HK-2 (cell line): ENCODE data around the gene MAP2.

ENCODE experiments used
- DNase-seq: peaks from one replicate; pipeline ENCODE4 v3.0.0-alpha.2; 2018; ENCODE audit not compliant: unreplicated experiment

The MAP2 gene

GRCh38 chr2:209721497-209721896 is 297.6 kb downstream of the MAP2 start:
- no peak for DNase-seq

DNA sequence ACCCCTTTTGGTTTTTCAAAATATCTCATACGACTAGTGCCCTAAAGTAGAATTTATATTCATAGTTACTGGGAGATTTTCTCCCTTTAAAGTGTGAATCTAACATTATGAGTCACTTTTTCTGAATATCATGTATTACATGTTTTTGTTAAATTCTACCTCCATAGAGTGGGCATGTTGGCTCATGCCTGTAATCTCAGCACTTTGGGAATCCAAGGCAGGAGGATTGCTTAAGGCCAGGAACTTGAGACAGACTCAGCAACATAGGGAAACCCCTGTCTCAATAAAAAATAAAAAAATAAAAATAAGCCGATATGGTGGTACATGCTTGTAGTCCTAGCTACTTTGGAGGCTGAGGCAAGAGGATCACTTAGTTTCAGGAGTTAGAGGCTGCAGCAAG is 302.5 kb downstream of the MAP2 start:
- no peak for DNase-seq

DNA sequence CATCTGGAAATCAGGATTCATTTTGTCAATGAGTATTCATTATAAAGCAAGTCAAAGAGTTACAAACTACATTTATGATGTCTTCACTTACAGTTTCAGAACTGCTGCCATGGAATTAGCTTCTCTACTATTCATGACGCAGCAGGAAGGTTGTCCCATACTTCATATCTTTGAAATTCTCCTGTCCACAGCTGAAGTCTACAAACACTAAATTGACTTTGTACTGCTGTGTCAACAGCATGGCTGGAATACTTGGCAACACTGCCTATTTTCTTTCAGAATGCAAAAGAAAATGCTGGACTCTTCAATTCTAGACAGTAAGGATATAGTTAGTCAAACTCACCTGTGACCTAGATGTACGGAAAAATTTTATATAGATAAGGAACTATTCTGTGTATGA is 303.2 kb downstream of the MAP2 start:
- no peak for DNase-seq

DNA sequence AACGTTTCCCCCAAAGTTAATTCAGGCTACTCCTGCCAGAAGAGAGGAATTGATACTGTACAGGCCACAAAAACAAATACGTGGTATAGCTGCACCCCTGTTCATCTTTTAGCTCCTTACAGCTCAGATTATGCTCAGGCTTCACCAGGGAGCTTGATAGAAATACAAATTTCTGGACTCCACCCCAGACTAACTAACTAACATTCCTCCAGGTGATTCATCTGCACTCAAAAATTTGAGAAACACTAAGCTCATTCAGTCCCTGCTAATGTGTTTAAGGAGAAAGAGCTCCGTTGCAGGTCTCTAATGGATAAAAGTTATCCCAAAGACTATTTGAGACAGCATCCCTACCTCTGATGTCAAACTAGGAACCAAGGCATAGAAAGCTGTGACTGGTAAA is 311.0 kb downstream of the MAP2 start:
- DNase-seq: no peak

DNA sequence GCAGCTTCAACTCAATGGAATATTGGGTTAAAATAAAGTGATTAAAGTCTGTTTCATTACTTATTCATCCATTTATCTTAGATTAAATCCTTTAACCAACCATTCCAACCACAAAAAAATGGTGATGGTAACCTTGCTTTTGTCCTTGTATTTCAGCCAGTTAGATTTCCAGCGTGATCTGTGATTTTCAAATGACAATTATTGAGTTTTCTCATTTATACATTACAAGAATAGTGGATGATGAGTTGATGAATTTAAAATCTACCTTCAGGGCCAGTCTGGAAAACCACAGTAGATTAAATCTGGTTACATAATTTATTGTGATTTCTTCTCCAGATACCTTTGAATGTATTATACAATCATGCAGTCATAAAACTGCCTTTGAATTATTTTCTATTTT is 318.1 kb downstream of the MAP2 start:
- DNase-seq: no peak

GRCh38 chr2:209753020-209753419 is 329.2 kb downstream of the MAP2 start:
- no peak for DNase-seq

GRCh38 chr2:209757163-209757562 is 333.3 kb downstream of the MAP2 start:
- DNase-seq: no peak

DNA sequence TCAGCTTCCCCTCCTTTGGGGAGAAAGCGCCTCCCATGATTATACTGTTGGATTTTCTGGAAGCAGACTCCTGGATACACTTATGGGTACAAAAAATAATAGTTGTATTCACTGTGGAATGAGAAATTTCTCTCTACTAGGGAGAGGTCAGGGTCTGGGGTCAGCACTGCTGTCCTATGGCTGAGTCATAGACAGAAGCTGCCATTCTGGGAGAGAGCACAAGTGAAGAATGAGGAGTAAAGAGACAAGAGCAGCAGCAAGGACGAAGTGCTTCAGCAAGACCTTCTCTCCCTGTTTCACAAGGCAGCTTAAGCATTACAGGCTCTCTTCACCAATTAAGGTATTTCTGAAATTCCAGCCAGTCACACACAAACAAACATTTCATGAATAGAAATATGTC is 337.7 kb downstream of the MAP2 start:
- DNase-seq: no peak

DNA sequence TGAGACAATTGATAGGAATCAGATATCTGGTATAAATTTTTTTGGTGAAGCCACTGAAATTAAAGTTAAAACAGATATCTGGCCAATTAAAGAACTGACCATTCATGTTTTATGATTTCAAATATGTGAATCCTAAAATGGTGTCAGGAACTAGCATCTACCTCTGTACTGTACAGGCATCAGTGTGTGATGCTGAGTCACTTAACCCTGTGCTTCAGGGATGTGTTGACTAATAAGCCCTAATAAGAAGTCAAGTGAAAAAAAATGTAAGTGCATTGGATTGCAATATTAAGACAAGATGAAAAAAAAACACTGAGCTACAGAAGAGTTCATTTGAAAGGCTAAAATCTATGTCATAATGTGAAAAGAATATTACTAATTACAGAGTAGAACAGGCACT is 338.7 kb downstream of the MAP2 start:
- DNase-seq: no peak

GRCh38 chr2:209763106-209763505 is 339.3 kb downstream of the MAP2 start:
- DNase-seq: no peak

- DNase-seq: no peak
These were observed 342.8 kb downstream of the MAP2 start for GRCh38 chr2:209766613-209767012.

DNA sequence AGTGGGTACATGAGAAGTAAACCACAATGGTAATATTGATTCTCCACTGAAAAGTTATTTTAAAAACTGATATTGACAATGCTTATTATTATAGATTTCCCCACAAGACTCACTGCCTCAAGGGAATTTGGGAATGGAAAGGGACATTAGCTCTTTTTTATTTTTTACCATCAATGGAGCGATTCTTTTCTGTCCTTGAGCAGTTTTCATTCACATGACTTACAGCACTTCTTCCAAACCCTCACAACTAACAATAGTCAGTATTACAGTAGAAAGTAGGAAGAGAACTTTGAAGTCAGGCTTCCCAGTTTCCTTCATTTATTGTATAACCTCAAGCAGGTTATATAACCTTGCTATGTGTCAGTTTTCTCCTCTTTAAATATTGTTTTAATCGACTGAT is 343.5 kb downstream of the MAP2 start:
- DNase-seq: no peak

DNA sequence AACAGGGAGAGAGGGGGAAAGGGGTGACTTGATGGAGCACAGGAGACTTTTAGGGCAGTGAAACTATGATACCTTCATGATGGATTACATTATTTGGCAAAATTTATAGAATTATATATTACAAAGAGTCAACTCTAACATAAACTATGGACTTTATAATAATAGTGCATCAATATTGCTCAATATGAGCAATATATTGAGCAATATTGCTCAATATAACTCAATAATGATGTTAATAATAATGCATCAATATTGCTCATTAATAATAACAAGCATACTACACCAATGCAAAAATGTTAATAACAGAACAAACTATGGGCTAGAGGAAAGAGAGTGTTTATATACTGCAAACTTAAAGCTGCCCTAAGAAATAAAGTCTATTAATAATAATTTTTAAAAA is 344.7 kb downstream of the MAP2 start:
- DNase-seq: no peak

- DNase-seq: peak; percentile 73
These were observed 347.8 kb downstream of the MAP2 start, which contains the start of gene UNC80 for GRCh38 chr2:209771474-209772289. Gene UNC80 (plus strand): TSS chr2:209771832. CDS start chr2:209772073, 241 bp downstream.

GRCh38 chr2:209772290-209772685 is 348.4 kb downstream of the MAP2 start:
- DNase-seq: no peak

DNA sequence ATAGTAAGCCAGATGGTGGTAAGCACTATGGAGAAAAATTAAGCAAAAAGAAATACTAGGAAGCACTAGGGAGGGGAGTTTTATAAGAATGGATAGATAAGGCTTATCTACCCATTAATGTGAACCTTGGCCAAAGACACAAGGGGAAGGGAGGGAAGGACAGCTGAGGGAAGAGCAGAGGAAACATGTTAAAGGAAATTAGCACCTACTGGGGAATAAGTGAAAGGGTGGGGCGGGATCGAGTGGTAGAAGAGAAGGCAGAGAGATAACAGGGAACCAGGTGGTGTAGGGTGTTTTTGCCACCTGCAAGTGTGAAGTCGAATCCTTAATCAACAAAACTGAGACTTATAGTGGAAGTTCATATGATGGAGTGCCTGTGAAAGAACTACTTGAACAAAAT is 349.5 kb downstream of the MAP2 start:
- DNase-seq: no peak
